Measurements from ENCODE around the gene SNX9.

SNX9 gene

DNA sequence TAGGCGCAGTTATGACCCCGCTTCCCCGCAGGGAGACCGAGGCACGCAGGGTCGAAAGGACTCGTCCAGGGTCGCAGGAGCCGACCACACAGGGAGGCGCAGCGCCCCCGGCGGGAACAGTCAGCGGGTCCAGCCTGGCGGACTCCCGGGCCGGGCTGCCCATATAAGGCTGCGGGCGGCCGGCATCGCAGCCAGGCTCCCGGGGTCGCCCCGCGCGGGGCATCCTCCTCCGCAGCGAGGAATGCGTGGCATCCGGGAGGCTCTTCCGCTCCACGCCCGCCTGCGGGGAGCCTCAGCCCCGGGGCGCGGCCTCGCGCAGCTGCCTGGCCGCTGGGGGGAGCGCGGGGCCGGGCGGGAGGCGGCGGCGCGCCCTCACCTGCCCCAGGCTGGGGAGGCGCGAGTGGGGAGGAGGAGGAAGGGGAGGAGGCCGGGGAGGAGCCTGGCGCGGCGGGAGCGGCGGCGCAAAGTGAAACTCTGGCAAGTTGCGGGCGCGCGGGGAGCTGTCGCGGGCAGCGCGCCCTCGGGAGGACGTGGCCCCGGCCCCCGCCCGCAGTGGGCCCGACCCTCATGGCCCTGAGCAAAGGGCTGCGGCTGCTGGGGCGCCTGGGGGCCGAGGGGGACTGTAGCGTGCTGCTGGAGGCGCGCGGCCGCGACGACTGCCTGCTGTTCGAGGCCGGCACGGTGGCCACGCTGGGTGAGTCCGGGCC, 158.5 kb downstream of the SNX9 start, which contains the start of gene SYNJ2 (continued):
- TF ChIP-seq ZNF837 (tag by site-specific recombination; IDR thresholded peaks at IDR 0.05) (no peak), KLF10 (tag by site-specific recombination; IDR thresholded peaks at IDR 0.05) (peak; percentile 70), ZSCAN5A (tag by site-specific recombination; IDR thresholded peaks at IDR 0.05) (no peak), ZIC2 (tag by site-specific recombination; IDR thresholded peaks at IDR 0.05) (peak; percentile 81), ZNF341 (tag by site-specific recombination; IDR thresholded peaks at IDR 0.05; ENCODE audit: low read depth) (peak; percentile 80), ZNF140 (tag by site-specific recombination; IDR thresholded peaks at IDR 0.05) (no peak), ZNF2 (tag by site-specific recombination; IDR thresholded peaks at IDR 0.05) (no peak), SP2 (tag by site-specific recombination; IDR thresholded peaks at IDR 0.05) (no peak), WT1 (tag by site-specific recombination; IDR thresholded peaks at IDR 0.05) (peak; percentile 76; the same call in 1 of the 2 replicates), ZNF433 (tag by site-specific recombination; IDR thresholded peaks at IDR 0.05; ENCODE audit: low read depth) (no peak), ZNF561 (tag by site-specific recombination; IDR thresholded peaks at IDR 0.05; ENCODE audit: borderline replicate concordance) (peak; percentile 91; the same call in 1 of the 2 replicates), ZNF10 (tag by site-specific recombination; IDR thresholded peaks at IDR 0.05) (peak; percentile 50; the same call in 1 of the 2 replicates), KLF1 (tag by site-specific recombination; IDR thresholded peaks at IDR 0.05) (0 out of 2 replicates have a peak, but pooled peaks have one; percentile 4), PRDM1 (tag by site-specific recombination; IDR thresholded peaks at IDR 0.05) (no peak), PRDM10 (tag by site-specific recombination; IDR thresholded peaks at IDR 0.05) (0 out of 2 replicates have a peak, but pooled peaks have one; percentile 28), ZBTB26 (tag by site-specific recombination; optimal IDR thresholded peaks at IDR 0.05) (peak; percentile 83), PRDM4 (tag by site-specific recombination; IDR thresholded peaks at IDR 0.05) (no peak), GLIS2 (tag by site-specific recombination; IDR thresholded peaks at IDR 0.05) (peak; percentile 31; the same call in 1 of the 2 replicates)
- TF ChIP-seq, protein P1, sequence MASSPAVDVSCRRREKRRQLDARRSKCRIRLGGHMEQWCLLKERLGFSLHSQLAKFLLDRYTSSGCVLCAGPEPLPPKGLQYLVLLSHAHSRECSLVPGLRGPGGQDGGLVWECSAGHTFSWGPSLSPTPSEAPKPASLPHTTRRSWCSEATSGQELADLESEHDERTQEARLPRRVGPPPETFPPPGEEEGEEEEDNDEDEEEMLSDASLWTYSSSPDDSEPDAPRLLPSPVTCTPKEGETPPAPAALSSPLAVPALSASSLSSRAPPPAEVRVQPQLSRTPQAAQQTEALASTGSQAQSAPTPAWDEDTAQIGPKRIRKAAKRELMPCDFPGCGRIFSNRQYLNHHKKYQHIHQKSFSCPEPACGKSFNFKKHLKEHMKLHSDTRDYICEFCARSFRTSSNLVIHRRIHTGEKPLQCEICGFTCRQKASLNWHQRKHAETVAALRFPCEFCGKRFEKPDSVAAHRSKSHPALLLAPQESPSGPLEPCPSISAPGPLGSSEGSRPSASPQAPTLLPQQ (tag by site-specific recombination; IDR thresholded peaks at IDR 0.05) = peak; percentile 81; the same call in 1 of the 2 replicates
- TF ChIP-seq, protein P2, sequence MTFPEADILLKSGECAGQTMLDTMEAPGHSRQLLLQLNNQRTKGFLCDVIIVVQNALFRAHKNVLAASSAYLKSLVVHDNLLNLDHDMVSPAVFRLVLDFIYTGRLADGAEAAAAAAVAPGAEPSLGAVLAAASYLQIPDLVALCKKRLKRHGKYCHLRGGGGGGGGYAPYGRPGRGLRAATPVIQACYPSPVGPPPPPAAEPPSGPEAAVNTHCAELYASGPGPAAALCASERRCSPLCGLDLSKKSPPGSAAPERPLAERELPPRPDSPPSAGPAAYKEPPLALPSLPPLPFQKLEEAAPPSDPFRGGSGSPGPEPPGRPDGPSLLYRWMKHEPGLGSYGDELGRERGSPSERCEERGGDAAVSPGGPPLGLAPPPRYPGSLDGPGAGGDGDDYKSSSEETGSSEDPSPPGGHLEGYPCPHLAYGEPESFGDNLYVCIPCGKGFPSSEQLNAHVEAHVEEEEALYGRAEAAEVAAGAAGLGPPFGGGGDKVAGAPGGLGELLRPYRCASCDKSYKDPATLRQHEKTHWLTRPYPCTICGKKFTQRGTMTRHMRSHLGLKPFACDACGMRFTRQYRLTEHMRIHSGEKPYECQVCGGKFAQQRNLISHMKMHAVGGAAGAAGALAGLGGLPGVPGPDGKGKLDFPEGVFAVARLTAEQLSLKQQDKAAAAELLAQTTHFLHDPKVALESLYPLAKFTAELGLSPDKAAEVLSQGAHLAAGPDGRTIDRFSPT (tag by site-specific recombination; IDR thresholded peaks at IDR 0.05) = no peak
- TF ChIP-seq, protein P3, sequence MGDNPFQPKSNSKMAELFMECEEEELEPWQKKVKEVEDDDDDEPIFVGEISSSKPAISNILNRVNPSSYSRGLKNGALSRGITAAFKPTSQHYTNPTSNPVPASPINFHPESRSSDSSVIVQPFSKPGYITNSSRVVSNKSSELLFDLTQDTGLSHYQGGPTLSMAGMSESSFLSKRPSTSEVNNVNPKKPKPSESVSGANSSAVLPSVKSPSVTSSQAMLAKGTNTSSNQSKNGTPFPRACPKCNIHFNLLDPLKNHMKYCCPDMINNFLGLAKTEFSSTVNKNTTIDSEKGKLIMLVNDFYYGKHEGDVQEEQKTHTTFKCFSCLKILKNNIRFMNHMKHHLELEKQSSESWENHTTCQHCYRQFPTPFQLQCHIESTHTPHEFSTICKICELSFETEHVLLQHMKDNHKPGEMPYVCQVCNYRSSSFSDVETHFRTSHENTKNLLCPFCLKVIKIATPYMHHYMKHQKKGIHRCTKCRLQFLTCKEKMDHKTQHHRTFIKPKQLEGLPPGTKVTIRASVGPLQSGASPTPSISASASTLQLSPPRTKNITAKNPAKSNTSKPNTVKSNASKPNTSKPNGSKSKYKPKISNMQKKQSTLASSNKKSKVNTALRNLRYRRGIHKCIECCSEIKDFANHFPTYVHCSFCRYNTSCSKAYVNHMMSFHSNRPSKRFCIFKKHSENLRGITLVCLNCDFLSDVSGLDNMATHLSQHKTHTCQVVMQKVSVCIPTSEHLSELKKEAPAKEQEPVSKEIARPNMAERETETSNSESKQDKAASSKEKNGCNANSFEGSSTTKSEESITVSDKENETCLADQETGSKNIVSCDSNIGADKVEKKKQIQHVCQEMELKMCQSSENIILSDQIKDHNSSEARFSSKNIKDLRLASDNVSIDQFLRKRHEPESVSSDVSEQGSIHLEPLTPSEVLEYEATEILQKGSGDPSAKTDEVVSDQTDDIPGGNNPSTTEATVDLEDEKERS (tag by site-specific recombination; IDR thresholded peaks at IDR 0.05) = no peak

Measured in HEK293 (cell line).